ENCODE results near the gene PNRC1.

Gene PNRC1

DNA sequence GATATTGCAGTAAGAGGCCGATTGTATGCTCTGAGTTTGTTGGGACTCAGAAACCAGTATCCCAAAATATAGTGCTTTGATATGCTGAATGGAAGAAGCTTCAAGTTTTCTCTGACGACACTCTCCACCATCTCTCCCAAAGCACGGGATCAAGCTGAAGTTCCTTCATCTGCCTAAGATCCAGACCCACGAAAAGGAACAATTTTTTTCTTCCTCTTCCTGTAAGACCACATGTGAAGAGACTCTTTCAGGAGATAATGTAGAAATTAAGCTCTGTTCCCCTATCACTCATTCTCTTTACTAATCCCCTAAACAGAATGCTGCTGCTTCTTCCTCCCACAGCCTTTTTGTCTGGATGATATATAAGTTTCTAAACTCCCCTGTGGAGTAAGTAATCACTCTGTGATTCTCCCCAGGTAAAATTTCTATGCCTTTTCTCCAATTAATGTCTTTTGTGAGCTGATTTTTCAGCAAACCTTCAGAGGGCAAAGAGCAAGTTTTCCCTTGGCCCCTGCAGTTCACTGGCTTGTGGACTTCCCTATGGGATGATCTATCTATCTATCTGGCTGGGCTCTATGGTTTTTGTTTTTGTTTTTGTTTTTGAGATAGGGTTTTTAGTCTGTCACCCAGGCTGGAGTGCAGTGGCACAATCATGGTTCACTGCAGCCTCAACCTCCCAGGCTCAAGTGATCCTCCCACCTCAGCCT is 13.5 kb upstream of the PNRC1 start:
- TF ChIP-seq EZH2phosphoT487 (IDR thresholded peaks at IDR 0.05; ENCODE audit: low read length) (no peak), CTCF (IDR thresholded peaks at IDR 0.05; ENCODE audit: low read length) (no peak), EZH2 (optimal IDR thresholded peaks at IDR 0.05; ENCODE audit: low read depth, low read length) (no peak)
- Histone ChIP-seq H3K4me3 (ENCODE audit: low read length) (no peak overlapping the region), H3F3A (ENCODE audit: insufficient read depth, low read length) (no peaks in the 10 kb centered on the region), H3K9me3 (replicated peaks; ENCODE audit: insufficient read depth, low read length) (no peaks in the 10 kb centered on the region), H3K4me1 (ENCODE audit: low read length) (no peaks in the 10 kb centered on the region), H3K79me2 (ENCODE audit: low read length) (no peaks in the 10 kb centered on the region), H3K36me3 (replicated peaks; ENCODE audit: insufficient read depth, low read length) (no peaks in the 10 kb centered on the region), H3K27me3 (replicated peaks; ENCODE audit: insufficient read depth, low read length) (no peaks in the 10 kb centered on the region), H3K4me2 (ENCODE audit: low read depth, low read length) (no peak overlapping the region), H3K27ac (ENCODE audit: low read length) (no peak overlapping the region), H3K9me2 (replicated peaks; ENCODE audit: insufficient read depth, low read length) (no peaks in the 10 kb centered on the region), H2AFZ (ENCODE audit: low read length) (no peak overlapping the region), H3K9ac (ENCODE audit: low read length) (no peak overlapping the region), H4K20me1 (ENCODE audit: insufficient read depth, low read length) (no peaks in the 10 kb centered on the region)
- no peak for DNase-seq

DNA sequence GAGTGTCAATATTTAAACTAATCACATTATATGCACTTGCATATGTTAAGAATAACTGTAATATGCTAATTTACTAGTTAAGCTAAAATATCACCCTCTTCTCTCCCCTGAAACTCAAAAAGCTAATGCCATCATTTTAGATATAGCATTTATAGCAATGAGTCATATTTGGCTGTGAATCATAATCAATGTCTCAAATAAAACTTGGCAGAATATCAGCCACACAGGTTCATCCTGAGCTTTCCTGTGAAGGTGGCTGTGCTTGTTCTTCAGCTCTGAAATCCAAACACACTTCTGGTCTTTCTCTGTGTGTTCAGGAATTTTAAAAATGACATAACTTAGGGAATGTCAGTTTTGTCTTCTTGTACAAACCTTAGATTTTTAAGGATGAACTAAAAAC is 12.8 kb upstream of the PNRC1 start:
- H3K4me1 ChIP-seq (ENCODE audit: low read length) = no peaks in the 10 kb centered on the region
- H3K27ac ChIP-seq (ENCODE audit: low read length) = no peak overlapping the region
- H3K9me2 ChIP-seq (replicated peaks; ENCODE audit: insufficient read depth, low read length) = no peaks in the 10 kb centered on the region
- no peak for TF ChIP-seq CTCF (IDR thresholded peaks at IDR 0.05; ENCODE audit: low read length)
- TF ChIP-seq EZH2phosphoT487 (IDR thresholded peaks at IDR 0.05; ENCODE audit: low read length) = no peak
- TF ChIP-seq EZH2 (optimal IDR thresholded peaks at IDR 0.05; ENCODE audit: low read depth, low read length) = no peak
- no peaks in the 10 kb centered on the region for H4K20me1 ChIP-seq (ENCODE audit: insufficient read depth, low read length)
- H3K4me2 ChIP-seq (ENCODE audit: low read depth, low read length) = no peak overlapping the region
- H3K36me3 ChIP-seq (replicated peaks; ENCODE audit: insufficient read depth, low read length) = no peaks in the 10 kb centered on the region
- no peak overlapping the region for H3K4me3 ChIP-seq (ENCODE audit: low read length)
- H2AFZ ChIP-seq (ENCODE audit: low read length) = no peak overlapping the region
- no peak for DNase-seq
- H3K79me2 ChIP-seq (ENCODE audit: low read length) = no peaks in the 10 kb centered on the region
- H3F3A ChIP-seq (ENCODE audit: insufficient read depth, low read length) = no peaks in the 10 kb centered on the region
- no peak overlapping the region for H3K9ac ChIP-seq (ENCODE audit: low read length)
- H3K9me3 ChIP-seq (replicated peaks; ENCODE audit: insufficient read depth, low read length) = no peaks in the 10 kb centered on the region
- no peaks in the 10 kb centered on the region for H3K27me3 ChIP-seq (replicated peaks; ENCODE audit: insufficient read depth, low read length)

DNA sequence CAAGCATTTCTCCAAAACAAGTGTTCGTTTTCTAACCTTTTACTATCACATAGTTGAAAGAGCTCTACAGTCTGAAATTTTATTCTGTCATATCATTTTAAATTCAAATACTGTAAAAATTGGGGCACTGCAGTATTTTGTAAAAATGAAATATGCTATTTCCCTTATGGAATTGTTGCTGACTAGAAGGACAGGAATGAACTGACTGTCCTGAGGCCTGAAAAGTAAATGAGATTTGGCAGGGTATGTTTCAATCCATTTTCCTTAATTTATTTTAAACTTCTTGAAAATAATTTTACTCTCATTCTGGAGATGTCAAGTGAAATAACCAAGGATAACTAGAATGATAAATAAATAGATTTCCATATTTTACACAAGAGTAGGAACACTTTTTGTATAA is 11.9 kb upstream of the PNRC1 start:
- no peak overlapping the region for H3K9ac ChIP-seq (ENCODE audit: low read length)
- H3K27me3 ChIP-seq (replicated peaks; ENCODE audit: insufficient read depth, low read length) = no peaks in the 10 kb centered on the region
- no peak overlapping the region for H2AFZ ChIP-seq (ENCODE audit: low read length)
- H3K36me3 ChIP-seq (replicated peaks; ENCODE audit: insufficient read depth, low read length) = no peaks in the 10 kb centered on the region
- no peak overlapping the region for H3K4me3 ChIP-seq (ENCODE audit: low read length)
- H3K4me2 ChIP-seq (ENCODE audit: low read depth, low read length) = no peak overlapping the region
- no peak for DNase-seq
- no peak for TF ChIP-seq CTCF (IDR thresholded peaks at IDR 0.05; ENCODE audit: low read length)
- no peak for TF ChIP-seq EZH2phosphoT487 (IDR thresholded peaks at IDR 0.05; ENCODE audit: low read length)
- no peaks in the 10 kb centered on the region for H3K9me2 ChIP-seq (replicated peaks; ENCODE audit: insufficient read depth, low read length)
- H3K4me1 ChIP-seq (ENCODE audit: low read length) = no peaks in the 10 kb centered on the region
- no peak overlapping the region for H3K27ac ChIP-seq (ENCODE audit: low read length)
- no peaks in the 10 kb centered on the region for H4K20me1 ChIP-seq (ENCODE audit: insufficient read depth, low read length)
- H3F3A ChIP-seq (ENCODE audit: insufficient read depth, low read length) = no peaks in the 10 kb centered on the region
- H3K79me2 ChIP-seq (ENCODE audit: low read length) = no peaks in the 10 kb centered on the region
- H3K9me3 ChIP-seq (replicated peaks; ENCODE audit: insufficient read depth, low read length) = no peaks in the 10 kb centered on the region
